ENCODE results near the gene SLC4A2.

Gene SLC4A2

GRCh38 chr7:151080067-151080521 lies 20.7 kb downstream of the SLC4A2 start:
- Histone ChIP-seq H3K4me1 (ENCODE audit: low read length) (peaks cover 19% of the 10 kb centered on the region), H4K20me1 (ENCODE audit: insufficient read depth, low read length) (no peaks in the 10 kb centered on the region), H3K79me2 (ENCODE audit: low read length) (peaks cover 52% of the 10 kb centered on the region), H3K9ac (ENCODE audit: low read length) (peak overlapping the region; percentile 92), H3K4me2 (ENCODE audit: low read depth, low read length) (peak overlapping the region; percentile 71), H3K4me3 (ENCODE audit: low read length) (peak overlapping the region; percentile 84), H3K27ac (ENCODE audit: low read length) (peak overlapping the region; percentile 45; the same call in 1 of the 2 replicates), H2AFZ (ENCODE audit: low read length) (peak overlapping the region; percentile 70), H3K9me3 (replicated peaks; ENCODE audit: insufficient read depth, low read length) (no peaks in the 10 kb centered on the region), H3K27me3 (replicated peaks; ENCODE audit: insufficient read depth, low read length) (no peaks in the 10 kb centered on the region), H3K9me2 (replicated peaks; ENCODE audit: insufficient read depth, low read length) (no peaks in the 10 kb centered on the region), H3K36me3 (replicated peaks; ENCODE audit: insufficient read depth, low read length) (0 out of 2 replicates have a peak, but pooled peaks cover 3% of the 10 kb centered on the region), H3F3A (ENCODE audit: insufficient read depth, low read length) (peaks cover 17% of the 10 kb centered on the region; the same call in 1 of the 2 replicates)
- no peak for TF ChIP-seq EZH2 (optimal IDR thresholded peaks at IDR 0.05; ENCODE audit: low read depth, low read length)
- no peak for TF ChIP-seq EZH2phosphoT487 (IDR thresholded peaks at IDR 0.05; ENCODE audit: low read length)
- no peak for TF ChIP-seq CTCF (IDR thresholded peaks at IDR 0.05; ENCODE audit: low read length)
- DNase-seq: peak; percentile 43

GRCh38 chr7:151080522-151081169 lies 21.3 kb downstream of the SLC4A2 start, which contains the start of gene FASTK:
Gene FASTK (minus strand): TSS chr7:151080809. CDS start chr7:151080766, 43 bp downstream.
- Histone ChIP-seq H3K9me2 (replicated peaks; ENCODE audit: insufficient read depth, low read length) (no peaks in the 10 kb centered on the region), H3K4me3 (ENCODE audit: low read length) (peak within 1 kb of the TSS; percentile 84), H3F3A (ENCODE audit: insufficient read depth, low read length) (peaks cover 16% of the 10 kb centered on the region; the same call in 1 of the 2 replicates), H3K79me2 (ENCODE audit: low read length) (peaks cover 52% of the 10 kb centered on the region), H2AFZ (ENCODE audit: low read length) (peak within 1 kb of the TSS; percentile 70), H3K27me3 (replicated peaks; ENCODE audit: insufficient read depth, low read length) (no peaks in the 10 kb centered on the region), H3K27ac (ENCODE audit: low read length) (peak within 1 kb of the TSS; percentile 45; the same call in 1 of the 2 replicates), H3K4me1 (ENCODE audit: low read length) (peaks cover 22% of the 10 kb centered on the region), H3K4me2 (ENCODE audit: low read depth, low read length) (peak within 1 kb of the TSS; percentile 71), H4K20me1 (ENCODE audit: insufficient read depth, low read length) (no peaks in the 10 kb centered on the region), H3K9me3 (replicated peaks; ENCODE audit: insufficient read depth, low read length) (no peaks in the 10 kb centered on the region), H3K36me3 (replicated peaks; ENCODE audit: insufficient read depth, low read length) (0 out of 2 replicates have a peak, but pooled peaks cover 3% of the 10 kb centered on the region), H3K9ac (ENCODE audit: low read length) (peak within 1 kb of the TSS; percentile 92)
- TF ChIP-seq EZH2phosphoT487 (IDR thresholded peaks at IDR 0.05; ENCODE audit: low read length) (no peak), EZH2 (optimal IDR thresholded peaks at IDR 0.05; ENCODE audit: low read depth, low read length) (no peak), CTCF (IDR thresholded peaks at IDR 0.05; ENCODE audit: low read length) (no peak)
- DNase-seq: peak; percentile 97

GRCh38 chr7:151081170-151082101 lies 22.0 kb downstream of the SLC4A2 start:
- Histone ChIP-seq H3K36me3 (replicated peaks; ENCODE audit: insufficient read depth, low read length) (0 out of 2 replicates have a peak, but pooled peaks cover 3% of the 10 kb centered on the region), H3K79me2 (ENCODE audit: low read length) (peaks cover 52% of the 10 kb centered on the region), H3K4me3 (ENCODE audit: low read length) (peak overlapping the region; percentile 84), H4K20me1 (ENCODE audit: insufficient read depth, low read length) (no peaks in the 10 kb centered on the region), H3K27me3 (replicated peaks; ENCODE audit: insufficient read depth, low read length) (no peaks in the 10 kb centered on the region), H3K4me1 (ENCODE audit: low read length) (peaks cover 24% of the 10 kb centered on the region), H3K9me2 (replicated peaks; ENCODE audit: insufficient read depth, low read length) (no peaks in the 10 kb centered on the region), H2AFZ (ENCODE audit: low read length) (0 out of 2 replicates have a peak overlapping the region, but pooled peaks have one; percentile 13), H3K9me3 (replicated peaks; ENCODE audit: insufficient read depth, low read length) (no peaks in the 10 kb centered on the region), H3K4me2 (ENCODE audit: low read depth, low read length) (peak overlapping the region; percentile 84), H3F3A (ENCODE audit: insufficient read depth, low read length) (peaks cover 18% of the 10 kb centered on the region; the same call in 1 of the 2 replicates), H3K9ac (ENCODE audit: low read length) (peak overlapping the region; percentile 92; the same call in 1 of the 2 replicates), H3K27ac (ENCODE audit: low read length) (peak overlapping the region; percentile 38; the same call in 1 of the 2 replicates)
- TF ChIP-seq CTCF (IDR thresholded peaks at IDR 0.05; ENCODE audit: low read length): no peak
- no peak for TF ChIP-seq EZH2 (optimal IDR thresholded peaks at IDR 0.05; ENCODE audit: low read depth, low read length)
- TF ChIP-seq EZH2phosphoT487 (IDR thresholded peaks at IDR 0.05; ENCODE audit: low read length): no peak
- no peak for DNase-seq

Measured in MM.1S (cell line).